GM21576 (cell line): ENCODE results near the gene KCTD2.
"Not testable (repeated sequence)": the region's sequence is repeated elsewhere in the genome, so short reads cannot be mapped to it uniquely, and the experiment has no call there.

Source experiments
- ATAC-seq: cut with Tn5 transposase; IDR thresholded peaks from one replicate; pipeline ENCODE4 v1.9.1; 2021; ENCODE audit warnings: mild to moderate bottlenecking, moderate library complexity; ENCODE audit not compliant: unreplicated experiment

KCTD2 gene

DNA sequence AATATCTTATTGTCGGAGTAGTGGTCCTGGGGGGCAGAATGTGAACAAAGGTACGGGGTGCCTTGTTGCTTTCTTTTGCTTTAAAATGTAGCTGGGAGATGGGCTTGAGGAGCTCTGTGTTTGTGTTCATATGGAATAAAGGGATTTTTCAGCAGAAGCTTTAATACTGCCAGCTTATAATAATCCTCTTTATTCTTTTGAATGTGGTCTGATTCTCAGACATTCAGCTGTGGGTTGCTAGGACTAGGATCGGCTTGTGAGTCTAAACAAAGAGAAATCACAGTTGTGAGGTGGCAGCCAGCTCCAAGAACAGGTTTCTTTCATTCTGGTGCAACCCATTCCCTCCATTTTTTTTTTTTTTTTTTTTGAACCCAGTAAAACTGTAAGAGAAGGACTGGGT, 27.3 kb upstream of the KCTD2 start:
- no peak for ATAC-seq

DNA sequence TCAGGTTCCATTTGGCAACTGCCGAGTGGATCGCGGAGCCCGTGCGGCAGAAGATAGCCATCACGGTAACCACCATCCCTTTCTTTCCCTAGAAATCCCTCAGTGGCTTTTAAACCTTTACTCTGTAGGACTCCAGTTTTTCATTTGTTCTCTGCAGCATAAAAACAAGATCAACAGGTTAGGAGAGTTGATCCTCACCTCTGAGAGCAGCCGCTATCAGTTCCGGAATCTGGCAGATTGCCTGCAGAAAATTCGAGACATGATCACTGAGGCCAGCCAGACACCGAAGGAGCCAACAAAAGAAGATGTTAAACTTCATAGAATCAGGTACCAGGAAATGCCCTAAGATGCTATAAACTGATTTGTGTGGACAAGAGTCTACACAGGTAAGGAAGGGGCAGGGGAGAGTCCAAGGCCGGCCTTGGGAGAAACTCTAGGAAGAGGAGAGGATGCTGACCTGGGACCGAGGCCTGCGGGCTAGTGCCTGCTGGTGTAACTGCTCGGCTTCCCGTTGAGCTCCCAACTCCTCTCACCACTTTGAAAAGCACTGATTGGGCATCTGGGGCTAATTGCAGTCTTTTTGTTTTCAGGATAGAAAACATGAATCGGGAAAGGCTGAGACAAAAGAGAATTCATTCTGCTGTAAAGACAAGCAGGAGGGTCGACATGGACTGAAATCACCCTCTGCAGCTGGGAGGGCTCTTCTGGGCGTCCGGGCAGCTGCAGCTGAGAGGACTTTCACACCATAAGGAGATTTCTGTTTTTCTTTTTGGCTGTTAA, 26.5 kb upstream of the KCTD2 start:
- no peak for ATAC-seq

DNA sequence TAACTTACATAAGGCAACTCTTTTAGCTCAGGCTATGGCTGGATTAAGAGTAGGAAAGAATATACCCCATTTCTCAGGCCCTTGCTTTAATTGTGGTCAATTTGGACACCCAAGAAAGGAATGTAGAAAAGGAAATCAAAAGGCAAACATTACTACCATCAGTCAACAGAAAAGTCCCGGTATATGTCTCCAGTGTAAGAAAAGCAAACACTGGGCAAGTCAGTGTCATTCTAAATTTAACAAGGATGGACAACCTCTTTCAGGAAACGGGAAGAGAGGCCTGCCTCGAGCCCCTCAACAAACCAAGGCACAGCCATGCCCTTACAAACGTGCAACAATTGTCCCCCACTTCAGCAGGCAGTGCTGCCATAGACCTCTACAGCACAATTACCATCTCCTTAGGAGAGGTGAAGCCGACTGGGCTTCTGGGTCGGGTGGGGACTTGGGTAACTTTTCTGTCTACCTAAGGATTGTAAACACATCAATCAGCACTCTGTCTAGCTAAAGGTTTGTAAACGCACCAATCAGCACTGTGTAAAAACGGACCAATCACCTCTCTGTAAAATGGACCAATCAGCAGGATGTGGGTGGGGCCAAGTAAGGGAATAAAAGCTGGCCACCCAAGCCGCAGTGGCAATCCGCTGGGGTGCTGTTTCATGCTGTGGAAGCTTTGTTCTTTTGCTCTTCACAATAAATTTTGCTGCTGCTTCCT, 22.2 kb upstream of the KCTD2 start:
- no peak for ATAC-seq

DNA sequence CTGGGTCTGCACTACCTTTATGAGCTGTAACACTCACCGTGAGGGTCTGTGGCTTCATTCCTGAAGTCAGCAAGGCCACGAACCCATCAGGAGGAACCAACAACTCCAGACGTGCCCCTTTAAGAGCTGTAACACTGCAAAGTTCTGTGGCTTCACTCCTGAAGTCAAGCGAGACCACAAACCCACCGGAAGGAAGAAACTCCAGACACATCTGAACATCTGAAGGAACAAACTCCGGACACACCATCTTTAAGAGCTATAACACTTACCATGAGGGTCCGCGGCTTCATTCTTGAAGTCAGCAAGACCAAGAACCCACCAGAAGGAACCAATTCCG, 21.7 kb upstream of the KCTD2 start:
- not testable (repeated sequence) for ATAC-seq

DNA sequence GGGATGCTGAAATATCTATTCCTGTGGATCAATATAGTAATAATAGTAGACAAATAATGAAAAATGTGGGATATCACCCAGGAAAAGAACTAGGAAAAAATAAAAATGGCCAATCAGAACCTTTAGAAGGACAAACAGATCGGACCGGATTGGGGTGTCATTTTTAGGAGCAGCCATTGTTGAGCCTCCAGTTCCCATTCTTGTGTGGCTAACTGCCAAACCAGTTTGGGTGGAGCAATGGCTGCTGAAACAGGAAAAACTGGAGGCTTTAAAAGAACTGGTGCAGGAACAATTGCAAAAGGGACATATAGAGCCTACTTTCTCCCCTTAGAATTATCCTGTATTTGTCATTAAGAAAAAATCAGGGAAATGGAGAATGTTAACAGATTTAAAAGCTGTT, 20.4 kb upstream of the KCTD2 start:
- ATAC-seq = not testable (repeated sequence)

DNA sequence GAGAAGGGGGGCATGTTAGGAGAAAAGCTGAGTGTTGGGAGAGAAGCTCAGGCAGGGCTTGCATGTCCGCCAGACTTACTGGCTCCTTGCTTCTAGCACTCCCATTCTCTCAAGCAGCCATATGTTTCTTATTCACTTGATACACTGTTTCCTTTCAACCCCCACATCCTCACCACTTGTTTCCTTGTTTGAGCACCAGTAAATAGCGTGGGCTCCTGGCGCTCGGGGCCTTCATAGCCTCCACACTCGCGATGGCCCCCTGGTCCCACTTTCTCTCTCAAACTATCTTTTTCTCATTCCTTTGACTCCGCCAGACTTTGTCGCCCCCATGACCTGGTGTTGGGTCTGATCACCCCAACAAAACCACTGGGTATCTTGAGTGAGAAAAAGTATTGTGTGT, 16.9 kb upstream of the KCTD2 start:
- ATAC-seq = no peak

DNA sequence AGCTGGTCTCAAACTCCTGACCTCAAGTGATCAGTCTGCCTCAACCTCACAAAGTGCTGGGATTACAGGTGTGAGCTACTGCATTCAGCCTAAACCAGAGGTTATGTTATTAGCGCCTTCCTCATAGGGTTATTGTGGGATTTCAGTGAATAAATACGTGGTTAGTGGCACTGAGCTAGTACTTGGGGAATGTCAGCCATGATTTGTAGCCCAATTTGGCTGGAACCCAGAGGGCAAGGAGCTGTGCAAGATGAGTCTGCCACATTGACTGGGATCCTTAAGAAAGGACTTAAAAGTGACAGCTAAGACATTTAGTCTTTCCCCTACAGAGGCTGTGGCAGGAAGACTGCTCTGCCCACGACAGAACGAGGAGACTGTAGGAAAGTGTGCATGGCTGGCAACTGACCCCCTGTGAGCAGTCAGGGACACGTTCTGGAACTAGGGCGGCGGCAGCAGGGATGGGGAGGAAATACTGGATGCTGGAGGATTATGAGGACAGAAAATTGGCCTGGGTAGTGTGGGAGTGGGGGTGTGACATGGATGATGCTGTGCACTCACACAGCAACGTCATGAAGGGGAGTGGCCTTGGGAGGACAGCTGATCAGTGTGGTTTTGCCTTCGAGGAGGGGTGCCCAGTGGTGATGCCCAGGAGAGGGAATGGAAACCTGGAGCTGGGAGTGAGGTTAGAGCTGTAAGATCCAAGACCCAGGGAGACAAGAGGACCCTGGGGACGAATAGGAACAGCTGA, 14.9 kb upstream of the KCTD2 start:
- no peak for ATAC-seq

DNA sequence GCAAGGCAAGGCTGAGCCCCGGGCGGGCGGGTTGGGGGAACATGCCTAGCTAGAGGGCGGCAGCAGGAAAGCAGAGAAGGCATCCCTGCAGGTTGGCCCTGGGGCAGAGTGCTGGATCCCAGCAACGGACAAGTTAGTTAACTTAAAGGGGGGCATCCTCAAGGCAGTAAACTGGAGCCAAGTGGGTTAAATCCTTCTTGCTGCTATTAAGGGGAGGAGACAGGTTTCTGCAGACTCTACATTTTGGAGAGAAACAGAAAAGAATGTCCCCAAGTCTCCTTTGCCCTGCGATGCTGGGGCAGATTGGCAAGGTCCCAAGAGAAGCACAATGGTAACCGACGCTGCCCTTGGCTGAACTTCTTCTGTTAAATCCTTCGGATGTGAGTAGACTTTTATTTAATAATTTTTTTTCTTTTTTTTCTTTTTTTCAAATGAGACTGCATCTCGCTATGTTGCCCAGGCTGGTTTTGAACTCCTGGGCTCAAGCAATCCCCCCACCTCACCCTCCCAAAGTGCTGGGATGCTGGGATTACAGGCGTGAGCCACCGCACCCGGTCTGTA, 14.2 kb upstream of the KCTD2 start:
- no peak for ATAC-seq

DNA sequence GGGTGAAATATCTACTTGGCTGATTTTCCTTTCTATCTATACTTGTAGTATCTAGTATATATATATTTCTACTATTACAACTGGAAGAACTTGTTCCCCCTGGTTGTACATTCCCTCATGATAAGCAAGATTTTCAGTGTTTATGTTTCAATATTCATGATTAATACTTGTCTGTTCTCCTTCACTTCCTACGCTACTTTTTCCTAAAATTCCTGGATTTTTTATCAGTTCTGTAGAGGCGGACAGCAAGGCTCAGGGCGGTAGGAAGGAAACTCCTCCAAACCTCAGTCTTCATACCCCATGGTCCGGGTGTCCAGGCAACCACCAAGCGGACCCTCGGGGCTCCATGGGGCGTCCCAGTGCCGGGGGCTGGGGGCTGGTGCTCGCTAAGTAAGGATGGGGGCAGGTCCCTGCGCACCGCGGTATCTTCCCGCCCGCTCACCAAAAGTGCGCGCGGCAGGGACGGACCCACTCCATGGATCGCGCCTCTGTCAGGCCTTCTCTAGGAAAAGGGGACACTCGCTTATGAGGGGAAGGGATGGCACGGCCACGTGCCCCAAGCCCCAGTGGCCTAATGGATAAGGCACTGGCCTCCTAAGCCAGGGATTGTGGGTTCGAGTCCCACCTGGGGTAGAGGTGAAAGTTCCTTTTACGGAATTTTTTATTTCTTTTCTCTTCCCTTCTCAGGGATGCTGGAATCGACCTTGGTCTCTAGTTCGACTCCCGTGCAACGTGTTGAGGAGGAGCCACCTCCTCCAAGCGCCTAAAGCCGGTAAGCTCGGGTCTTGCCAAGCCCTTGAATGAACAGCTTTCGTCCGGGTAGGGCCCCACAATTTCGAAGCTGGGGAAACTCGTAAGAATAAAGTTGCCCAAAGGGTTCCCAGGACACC, 13.4 kb upstream of the KCTD2 start:
- peak; percentile 34 for ATAC-seq

DNA sequence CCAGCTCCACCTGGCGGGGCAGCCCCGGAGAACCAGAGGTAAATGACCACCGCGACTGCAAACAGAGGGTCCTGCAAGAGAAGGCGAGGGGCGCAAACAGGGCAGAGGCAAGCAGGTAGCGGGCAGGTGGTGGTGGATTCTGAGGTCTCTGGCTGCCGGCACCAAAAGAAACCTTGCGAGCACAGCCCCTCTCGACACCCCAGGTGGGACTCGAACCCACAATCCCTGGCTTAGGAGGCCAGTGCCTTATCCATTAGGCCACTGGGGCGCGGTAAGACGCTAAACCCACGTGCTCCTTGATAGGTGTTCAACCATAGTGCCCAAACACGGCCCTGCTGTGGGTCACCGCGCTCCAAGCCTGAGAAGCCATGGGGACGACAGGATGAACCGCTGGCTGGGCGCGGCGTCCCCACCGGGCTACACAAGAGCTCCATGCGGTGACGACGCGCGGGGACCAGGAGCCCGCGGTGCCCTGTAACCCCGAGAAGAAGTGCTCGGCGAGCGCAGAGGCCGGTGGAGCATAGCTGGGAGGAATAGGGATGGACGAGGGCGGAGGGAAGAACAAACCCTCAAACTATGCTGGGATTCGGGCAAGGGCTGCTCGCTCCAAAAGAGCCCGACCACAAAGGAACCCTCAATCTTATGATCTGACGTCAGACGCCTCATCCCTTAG, 12.7 kb upstream of the KCTD2 start:
- ATAC-seq = peak; percentile 49

DNA sequence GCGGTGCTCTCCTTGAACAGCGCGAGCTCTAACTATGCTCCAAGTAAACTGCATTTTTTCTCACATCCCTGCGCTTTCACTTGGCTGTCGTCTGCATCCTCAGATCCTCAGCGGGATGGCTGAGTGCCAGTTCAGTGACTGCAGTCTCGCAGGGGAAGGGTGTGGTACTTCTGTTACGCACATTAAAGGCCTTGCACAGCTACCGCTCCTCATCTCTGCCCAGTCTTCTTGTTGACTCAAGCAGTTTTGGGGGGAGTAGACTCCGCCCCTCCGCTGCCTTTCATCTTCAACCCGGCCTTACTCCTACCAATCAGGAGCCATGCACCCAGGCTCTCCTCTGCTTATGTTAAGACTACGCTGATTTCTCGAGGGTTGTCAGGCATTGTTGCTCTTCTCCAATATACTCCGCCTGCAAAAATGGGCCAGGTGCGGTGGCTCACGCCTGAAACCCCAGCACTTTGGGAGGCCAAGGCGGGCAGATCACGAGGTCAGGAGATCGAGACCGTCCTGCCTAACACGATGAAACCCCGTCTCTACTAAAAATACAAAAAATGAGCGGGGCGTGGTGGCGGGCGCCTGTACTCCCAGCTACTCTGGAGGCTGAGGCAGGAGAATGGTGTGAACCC, 10.3 kb upstream of the KCTD2 start:
- ATAC-seq = no peak

DNA sequence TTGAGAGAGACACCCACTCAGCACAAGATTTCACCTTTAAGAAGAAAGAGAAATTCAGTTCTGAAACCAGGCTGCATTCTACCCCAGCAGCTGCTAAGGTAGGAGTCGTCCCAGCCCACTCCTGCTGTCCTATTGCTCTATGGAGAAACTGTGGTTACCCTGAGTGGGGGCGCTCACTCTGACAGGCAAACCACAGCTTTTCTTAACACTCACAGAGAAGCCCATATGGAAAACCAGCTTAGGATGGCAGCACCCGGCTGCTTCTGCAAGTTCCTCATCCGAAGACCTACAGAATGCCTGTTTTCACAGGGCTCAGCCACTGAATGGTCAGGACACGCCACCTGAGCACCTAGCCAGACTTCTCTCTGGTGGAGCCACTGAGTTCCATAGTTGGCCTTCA, 7.8 kb upstream of the KCTD2 start:
- ATAC-seq = no peak

DNA sequence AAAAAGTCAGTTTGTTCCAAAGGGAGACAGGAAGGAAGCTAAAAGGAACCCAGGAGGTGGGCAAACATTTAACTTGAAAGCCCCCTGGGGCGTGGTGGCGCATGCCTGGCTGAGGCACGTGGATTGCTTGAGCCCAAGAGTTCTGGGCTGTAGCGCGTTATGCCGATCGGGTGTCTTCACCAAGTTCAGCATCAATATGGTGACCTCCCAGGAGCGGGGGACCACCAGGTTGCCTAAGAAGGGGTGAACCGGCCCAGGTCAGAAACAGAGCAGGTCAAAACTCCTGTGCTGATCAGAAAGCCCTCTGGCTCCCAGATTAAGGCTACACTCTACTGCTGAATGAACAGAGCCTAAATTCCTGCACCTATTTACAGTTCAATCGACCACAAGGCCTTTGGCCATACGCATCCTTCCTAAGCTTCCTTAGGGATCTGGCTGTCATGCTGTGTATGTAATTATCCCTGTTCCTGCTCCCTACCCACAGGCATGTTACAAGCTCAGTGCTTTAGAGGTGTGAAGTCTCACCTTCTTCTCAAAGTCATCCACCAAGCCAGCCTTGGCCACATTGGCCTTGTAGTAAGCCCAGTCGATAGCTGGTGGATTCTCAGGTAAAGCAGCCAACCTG, 5.3 kb upstream of the KCTD2 start:
- no peak for ATAC-seq

DNA sequence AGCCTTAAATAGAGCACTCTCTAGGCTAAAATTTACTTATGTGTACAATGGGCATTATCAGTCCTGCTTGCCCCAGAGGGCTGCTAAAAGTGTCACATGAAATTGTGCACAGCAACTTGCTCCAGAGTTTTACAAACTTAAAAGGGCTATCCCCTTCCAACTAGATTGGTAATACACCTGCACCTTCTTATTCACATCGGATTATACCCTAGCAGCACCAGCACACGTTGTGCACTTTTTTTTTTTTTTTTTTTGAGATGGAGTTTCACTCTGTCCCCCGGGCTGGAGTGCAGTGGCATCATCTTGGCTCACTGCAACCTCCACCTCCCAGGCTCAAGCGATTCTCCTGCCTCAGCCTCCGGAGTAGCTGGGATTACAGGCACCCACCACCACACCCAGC, 3.2 kb upstream of the KCTD2 start:
- ATAC-seq = not testable (repeated sequence)

DNA sequence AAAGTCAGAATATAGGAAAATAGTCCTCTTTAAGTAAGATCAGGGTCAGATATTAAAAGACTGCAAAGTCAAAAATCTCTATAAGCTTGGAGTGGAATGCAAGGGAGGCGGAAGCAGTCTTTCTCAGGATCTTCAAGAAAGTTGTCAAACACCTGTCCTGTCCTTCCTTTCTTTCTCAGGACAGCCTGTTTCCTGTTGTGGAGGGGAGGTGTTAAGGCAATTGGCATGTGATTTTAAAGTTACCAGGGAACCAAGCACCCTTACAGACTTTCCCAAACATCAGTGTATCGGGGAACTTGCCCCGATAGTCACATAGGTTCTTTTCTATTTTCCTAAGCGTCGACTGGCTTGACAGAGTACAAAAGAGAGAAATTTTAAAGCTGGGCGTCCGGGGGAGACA, 2.3 kb upstream of the KCTD2 start:
- no peak for ATAC-seq

DNA sequence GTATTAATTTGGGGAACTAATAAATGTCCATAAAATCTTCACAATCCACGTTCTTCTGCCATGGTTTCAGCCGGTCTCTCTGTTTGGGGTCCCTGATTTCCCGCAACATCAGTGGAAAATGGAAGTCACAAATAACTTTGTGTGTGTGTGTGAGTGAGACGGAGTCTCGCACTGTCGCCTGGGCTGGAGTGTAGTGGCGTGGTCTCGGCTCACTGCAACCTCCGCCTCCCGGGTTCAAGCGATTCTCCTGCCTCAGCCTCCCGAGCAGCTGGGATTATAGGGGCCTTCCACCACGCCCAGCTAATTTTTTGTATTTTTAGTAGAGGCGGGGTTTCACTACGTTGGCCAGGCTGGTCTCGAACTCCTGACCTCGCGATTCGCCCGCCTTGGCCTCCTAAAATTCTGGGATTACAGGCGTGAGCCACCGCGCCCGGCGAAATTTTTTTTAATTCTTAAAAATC, 1.0 kb upstream of the KCTD2 start:
- ATAC-seq = not testable (repeated sequence)

DNA sequence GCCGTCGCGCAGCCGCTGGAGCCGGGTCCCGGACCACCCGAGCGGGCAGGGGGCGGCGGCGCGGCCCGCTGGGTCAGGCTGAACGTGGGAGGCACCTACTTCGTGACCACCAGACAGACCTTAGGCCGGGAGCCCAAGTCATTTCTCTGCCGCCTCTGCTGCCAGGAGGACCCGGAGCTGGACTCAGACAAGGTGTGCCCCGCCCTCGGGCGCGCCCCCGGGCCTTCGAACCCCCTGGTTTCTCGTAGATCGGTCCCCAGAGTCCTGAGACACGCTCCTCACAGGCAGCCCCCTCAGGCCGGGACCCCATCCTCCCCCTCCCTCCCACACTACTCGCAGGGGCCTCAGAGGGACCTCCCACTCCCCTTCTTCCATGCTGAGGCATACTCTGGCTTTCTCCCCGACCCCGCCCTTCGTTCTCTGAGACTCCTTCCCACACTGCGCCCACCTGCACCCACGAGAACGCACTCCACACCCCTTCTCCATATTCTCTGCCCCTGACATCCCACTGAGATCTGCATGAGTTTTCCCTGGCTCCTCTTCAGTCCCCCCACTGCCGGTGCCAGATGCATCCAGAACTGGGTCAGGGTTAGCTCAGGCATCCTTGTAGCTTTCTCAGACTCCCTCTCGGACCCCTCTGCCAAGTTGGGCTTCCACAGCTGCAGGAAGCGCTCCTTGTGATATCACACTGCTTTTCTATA, 523 bp downstream of the KCTD2 start:
- peak; percentile 8 for ATAC-seq

DNA sequence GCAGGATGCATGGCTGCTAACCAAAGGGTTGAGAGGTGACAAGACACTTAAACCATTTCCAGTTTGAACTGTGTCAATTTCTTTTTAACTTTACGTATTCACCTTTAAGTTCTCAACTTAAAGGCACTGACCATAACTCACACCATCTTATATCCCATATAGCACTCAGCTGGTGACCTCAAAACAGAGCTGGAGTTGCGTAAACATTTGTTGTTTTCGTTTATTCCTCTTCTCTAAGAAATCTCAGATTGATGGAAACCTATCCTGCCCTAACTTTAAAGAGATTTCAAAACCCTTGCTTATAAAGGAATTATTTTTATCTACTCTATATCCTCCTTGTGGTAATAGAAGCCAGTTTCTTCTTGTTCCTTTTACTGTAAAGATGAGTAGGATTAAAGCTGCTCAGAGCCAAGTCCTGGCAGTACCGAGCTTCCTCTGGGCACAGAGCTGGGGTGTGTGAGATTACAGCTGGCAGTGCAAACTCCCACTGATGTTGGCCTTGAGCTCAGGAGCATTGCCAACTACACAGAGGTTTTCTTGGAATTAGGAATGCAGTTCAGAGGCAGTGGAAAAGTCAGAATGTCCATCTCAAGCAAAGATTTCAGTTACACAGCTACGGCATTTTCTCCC, 1.3 kb downstream of the KCTD2 start:
- no peak for ATAC-seq
